K562 (cell line): ENCODE measurements around the gene LASP1. TPM values are rescaled to one million over a fixed set of nuclear protein-coding genes. Genes with fewer than 3 reads are reported as not detected.

ENCODE experiments used
- CEBPG ChIP-seq, 3 experiments: fragments of 200-800 bp in 1 of 3; sonication (Bioruptor generic) in 1 of 3; sonication (generic) in 1 of 3; formaldehyde crosslinking in 1 of 3; IDR thresholded peaks in 2 of 3; conservative IDR thresholded peaks in 1 of 3; 2 replicates each; pipeline versions ENCODE4 v1.6.1 to v1.8.0; 2016 to 2022; ENCODE audit warnings: missing compliant biosample characterization in 2 of 3, missing genetic modification characterization in 2 of 3, mild to moderate bottlenecking in 1 of 3, missing genetic modification reagents in 1 of 3
- CHD2 ChIP-seq: IDR thresholded peaks from 2 replicates; pipeline ENCODE4 v1.6.1; 2011; ENCODE audit warnings: low read depth, low read length
- EZH2 ChIP-seq: IDR thresholded peaks from 2 replicates; pipeline ENCODE4 v1.6.1; 2012; ENCODE audit warnings: low read depth, mild to moderate bottlenecking, inconsistent platforms, low read length, borderline replicate concordance
- FOS ChIP-seq: IDR thresholded peaks from 3 replicates; pipeline ENCODE4 v1.6.1; 2011; ENCODE audit not compliant: insufficient read length; ENCODE audit errors: extremely low read depth
- FOXA3 ChIP-seq, 2 experiments: fragments of 450-650 bp in 1 of 2; sonication (generic) in 1 of 2; formaldehyde crosslinking; IDR thresholded peaks in 1 of 2; conservative IDR thresholded peaks in 1 of 2; 2 replicates each; pipeline versions ENCODE4 v1.4.0 to v1.8.0; 2020 to 2022; ENCODE audit warnings: mild to moderate bottlenecking in 2 of 2, missing genetic modification reagents in 1 of 2
- FOXK1 ChIP-seq: sonication (generic); formaldehyde crosslinking; IDR thresholded peaks from 2 replicates; pipeline ENCODE4 v1.8.0; 2022; ENCODE audit warnings: missing genetic modification reagents, mild to moderate bottlenecking, borderline replicate concordance
- HLTF ChIP-seq: fragments of 450-650 bp; IDR thresholded peaks from 2 replicates; pipeline ENCODE4 v1.6.1; 2016
- KDM5B ChIP-seq: fragments of 200-600 bp; sonication (generic); IDR thresholded peaks from 2 replicates; pipeline ENCODE4 v1.6.1; 2012; ENCODE audit warnings: low read depth, mild to moderate bottlenecking, moderate library complexity, low read length, control low read depth, inconsistent platforms; ENCODE audit not compliant: insufficient replicate concordance
- MTA3 ChIP-seq: fragments of 450-650 bp; formaldehyde crosslinking; IDR thresholded peaks from 2 replicates; pipeline ENCODE4 v1.6.1; 2017; ENCODE audit warnings: mild to moderate bottlenecking, borderline replicate concordance
- PATZ1 ChIP-seq: fragments of 250-450 bp; sonication (Bioruptor Pico); IDR thresholded peaks from 2 replicates; pipeline ENCODE4 v1.5.0; 2020; ENCODE audit warnings: mild to moderate bottlenecking, borderline replicate concordance
- RBM25 ChIP-seq: fragments of 200-400 bp; formaldehyde crosslinking; IDR thresholded peaks from 2 replicates; pipeline ENCODE4 v1.6.1; 2018; ENCODE audit warnings: low read length, low read depth, moderate library complexity; ENCODE audit not compliant: severe bottlenecking
- TBL1XR1 ChIP-seq, 2 experiments: IDR thresholded peaks; 2 replicates each; pipeline ENCODE4 v1.6.1; 2012; ENCODE audit warnings: improper control_type of control experiment in 2 of 2, low read length in 2 of 2, mild to moderate bottlenecking in 1 of 2
- THRA ChIP-seq: fragments of 450-650 bp; IDR thresholded peaks from 2 replicates; pipeline ENCODE4 v1.6.1; 2017; ENCODE audit warnings: mild to moderate bottlenecking, moderate library complexity
- ZNF280A ChIP-seq: fragments of 450-650 bp; IDR thresholded peaks from 2 replicates; pipeline ENCODE4 v1.6.1; 2018; ENCODE audit warnings: mild to moderate bottlenecking, low read depth; ENCODE audit not compliant: partially characterized antibody
- ZNF639 ChIP-seq, 2 experiments: fragments of 200-800 bp in 1 of 2; sonication (Bioruptor generic) in 1 of 2; sonication (generic) in 1 of 2; formaldehyde crosslinking in 1 of 2; IDR thresholded peaks in 1 of 2; conservative IDR thresholded peaks in 1 of 2; 2 replicates each; pipeline versions ENCODE4 v1.5.0 to v1.6.1; 2016 to 2020; ENCODE audit warnings: missing compliant biosample characterization in 1 of 2, missing genetic modification characterization in 1 of 2, missing genetic modification reagents in 1 of 2
- ZNF766 ChIP-seq: fragments of 200-800 bp; sonication (Bioruptor generic); conservative IDR thresholded peaks from 2 replicates; pipeline ENCODE4 v1.6.1; 2016; ENCODE audit warnings: missing genetic modification characterization, missing compliant biosample characterization
- polyA plus RNA-seq, 8 experiments: library from polyadenylated mRNA; depleted of rRNA in 4 of 8; stranded (reverse) in 5 of 8; unstranded in 3 of 8; fragments of >200 nt; fragmentation: Nextera tagmentation in 2 of 8; fragmentation: Illumina TruSeq in 1 of 8; extraction: Ambion mirVana in 2 of 8; extraction: Trizol in 1 of 8; gene quantifications; 2 replicates each; pipeline versions ENCODE4 v1.2.1 to v1.2.3, GENCODE V29; 2011 to 2014; ENCODE audit warnings: inconsistent platforms in 1 of 8, missing spikeins in 1 of 8
- total RNA-seq, 7 experiments: library from RNA; depleted of rRNA in 6 of 7; stranded (reverse); fragments of >200 nt in 6 of 7; fragmentation: Illumina TruSeq in 2 of 7; extraction: Trizol in 2 of 7; gene quantifications; 2 replicates each; pipeline versions ENCODE4 v1.2.1 to v1.2.3, GENCODE V29; 2011 to 2021; ENCODE audit warnings: low replicate concordance in 1 of 7

Gene LASP1
- total and polyA plus RNA-seq, 9 of the 15 experiments (the other 6 are each of a cell fraction or from before 2014, with no cell fraction given), result 23.0 to 125 (median 55.3) TPM

- no peak for TF ChIP-seq THRA
- no peak for TF ChIP-seq FOXK1 (CRISPR knock-in tag)
- TF ChIP-seq RBM25, result no peak
- peak; percentile 18; the same call in 1 of the 2 replicates for TF ChIP-seq ZNF766 (CRISPR knock-in tag)
- no peak; the same call in 1 of the 2 replicates for TF ChIP-seq MTA3
- TF ChIP-seq EZH2, result no peak
- peak in 1 of 2 experiments; percentile 71; a peak in 1 of 4 replicates for TF ChIP-seq ZNF639 (CRISPR knock-in tag; conservative IDR thresholded peaks at IDR 0.05 in 1 of 2, IDR thresholded peaks at IDR 0.05 in 1 of 2)
- TF ChIP-seq HLTF, result peak; percentile 17
- TF ChIP-seq FOS, result peak; percentile 19
- TF ChIP-seq FOXA3 (CRISPR knock-in tag; conservative IDR thresholded peaks at IDR 0.05 in 1 of 2, IDR thresholded peaks at IDR 0.05 in 1 of 2), result peak in 1 of 2 experiments; percentile 57; a peak in 1 of 4 replicates
- peak; percentile 74 for TF ChIP-seq KDM5B
- no peak for TF ChIP-seq PATZ1 (CRISPR knock-in tag)
- TF ChIP-seq TBL1XR1 (IDR thresholded peaks at IDR 0.05; ENCODE audit: low read length in 2 of 2), result peak; percentile 73 to 100; a peak in 3 of 4 replicates
- no peak for TF ChIP-seq ZNF280A
- no peak; the same call in 1 of the 2 replicates for TF ChIP-seq CEBPG (CRISPR knock-in tag; IDR thresholded peaks at IDR 0.05)
- no peak for TF ChIP-seq CEBPG (tag; conservative IDR thresholded peaks at IDR 0.05 in 1 of 2, IDR thresholded peaks at IDR 0.05 in 1 of 2)
- peak; percentile 74 for TF ChIP-seq CHD2
Measured at GRCh38 chr17:38824899-38825761, 44.7 kb upstream of the LASP1 start, which contains the start of gene CWC25 (continued).
